Stimulated activated CD8-positive, alpha-beta memory T cell treated with anti-CD3 and anti-CD28 coated beads, Interleukin-12 subunit alpha, Interleukin-12 subunit beta, amount 100 ng/mL, for 1 hour (primary cell): ENCODE measurements around the gene ADGRL3.
"Not testable (repeated sequence)": the region's sequence is repeated elsewhere in the genome, so short reads cannot be mapped to it uniquely, and the experiment has no call there.

Source experiments
- DNase-seq: peaks from one replicate; pipeline ENCODE4 v3.0.0-alpha.2; 2020; ENCODE audit warnings: low read depth

The ADGRL3 gene

GRCh38 chr4:61350932-61351331, 150.8 kb downstream of the ADGRL3 start:
- no peak for DNase-seq

GRCh38 chr4:61356696-61357095, 156.6 kb downstream of the ADGRL3 start:
- no peak for DNase-seq

- no peak for DNase-seq
Measured at GRCh38 chr4:61359301-61359700, 159.2 kb downstream of the ADGRL3 start.

- not testable (repeated sequence) for DNase-seq
Measured at GRCh38 chr4:61372817-61373216, 172.7 kb downstream of the ADGRL3 start.

- no peak for DNase-seq
Measured at GRCh38 chr4:61373901-61374440, 173.8 kb downstream of the ADGRL3 start.

- DNase-seq = no peak
Measured at GRCh38 chr4:61374447-61374891, 174.3 kb downstream of the ADGRL3 start.

GRCh38 chr4:61375301-61375700, 175.2 kb downstream of the ADGRL3 start:
- no peak for DNase-seq

GRCh38 chr4:61376301-61376700, 176.2 kb downstream of the ADGRL3 start:
- DNase-seq = no peak

GRCh38 chr4:61379406-61379805, 179.3 kb downstream of the ADGRL3 start:
- DNase-seq = no peak

- DNase-seq = no peak
Measured at GRCh38 chr4:61380865-61381264, 180.7 kb downstream of the ADGRL3 start.

GRCh38 chr4:61385256-61385655, 185.1 kb downstream of the ADGRL3 start:
- no peak for DNase-seq

- DNase-seq = not testable (repeated sequence)
Measured at GRCh38 chr4:61387372-61387771, 187.2 kb downstream of the ADGRL3 start.

- DNase-seq = no peak
Measured at GRCh38 chr4:61389640-61390039, 189.5 kb downstream of the ADGRL3 start.

GRCh38 chr4:61395754-61396153, 195.6 kb downstream of the ADGRL3 start:
- DNase-seq = no peak

GRCh38 chr4:61397174-61397573, 197.0 kb downstream of the ADGRL3 start:
- DNase-seq = no peak

GRCh38 chr4:61400439-61401038, 200.4 kb downstream of the ADGRL3 start:
- no peak for DNase-seq

GRCh38 chr4:61401771-61402170, 201.6 kb downstream of the ADGRL3 start:
- DNase-seq = no peak

GRCh38 chr4:61405307-61405706, 205.2 kb downstream of the ADGRL3 start:
- no peak for DNase-seq

- DNase-seq = no peak
Measured at GRCh38 chr4:61406677-61407076, 206.6 kb downstream of the ADGRL3 start.

- DNase-seq = no peak
Measured at GRCh38 chr4:61407642-61408618, 207.8 kb downstream of the ADGRL3 start.

- DNase-seq = no peak
Measured at GRCh38 chr4:61408861-61409260, 208.7 kb downstream of the ADGRL3 start.

- no peak for DNase-seq
Measured at GRCh38 chr4:61411241-61411640, 211.1 kb downstream of the ADGRL3 start.

- no peak for DNase-seq
Measured at GRCh38 chr4:61425315-61425714, 225.2 kb downstream of the ADGRL3 start.
